Fibroblast of lung (primary cell): ENCODE data around the gene STARD4. TPM values are rescaled to one million over a fixed set of nuclear protein-coding genes. Genes with fewer than 3 reads are reported as not detected.
A peak's percentile ranks its signal among the peaks of the same experiment; 100 is the strongest.

ENCODE experiments used
- DNase-seq, 2 donors: peaks; one replicate each; pipeline versions ENCODE4 v3.0.0 to v3.0.0-alpha.2; 2010; ENCODE audit warnings: low read depth in 2 of 2
- H2AFZ ChIP-seq: 2 replicates; pipeline ENCODE4 v1.5.1; 2012; ENCODE audit warnings: low read length, control low read depth, inconsistent platforms
- H3K27ac ChIP-seq: 2 replicates; pipeline ENCODE4 v1.5.1; 2011; ENCODE audit warnings: low read length, control low read depth; ENCODE audit not compliant: insufficient read depth
- H3K27me3 ChIP-seq: 2 replicates; pipeline ENCODE4 v1.5.1; 2011; ENCODE audit warnings: mild to moderate bottlenecking, low read length; ENCODE audit not compliant: control insufficient read depth, insufficient read depth
- H3K36me3 ChIP-seq: 2 replicates; pipeline ENCODE4 v1.5.1; 2011; ENCODE audit warnings: low read length; ENCODE audit not compliant: control insufficient read depth, insufficient read depth
- H3K4me1 ChIP-seq: 2 replicates; pipeline ENCODE4 v1.5.1; 2011; ENCODE audit warnings: low read length; ENCODE audit not compliant: control insufficient read depth, insufficient read depth; ENCODE audit errors: extremely low read depth
- H3K4me2 ChIP-seq: 2 replicates; pipeline ENCODE4 v1.5.1; 2011; ENCODE audit warnings: low read length, control low read depth; ENCODE audit not compliant: insufficient read depth; ENCODE audit errors: extremely low read depth
- H3K4me3 ChIP-seq, 4 experiments: fragments of 200-600 bp in 1 of 4; sonication (generic) in 1 of 4; replicated peaks in 1 of 4; 2 replicates each; pipeline ENCODE4 v1.5.1; 2011 to 2016; ENCODE audit warnings: low read length in 4 of 4, low read depth in 3 of 4, mild to moderate bottlenecking in 3 of 4, control low read depth in 2 of 4, inconsistent platforms in 1 of 4, mixed read lengths in 1 of 4; ENCODE audit not compliant: insufficient read depth in 1 of 4; ENCODE audit errors: control extremely low read depth in 1 of 4
- H3K79me2 ChIP-seq: 2 replicates; pipeline ENCODE4 v1.5.1; 2012; ENCODE audit warnings: mild to moderate bottlenecking, low read length, inconsistent platforms; ENCODE audit not compliant: control insufficient read depth, insufficient read depth
- H3K9ac ChIP-seq: 2 replicates; pipeline ENCODE4 v1.5.1; 2011; ENCODE audit warnings: mild to moderate bottlenecking, low read length, control low read depth; ENCODE audit not compliant: insufficient read depth
- H3K9me3 ChIP-seq: 2 replicates; pipeline ENCODE4 v1.5.1; 2012; ENCODE audit warnings: low read depth, low read length; ENCODE audit not compliant: control insufficient read depth, insufficient read depth
- H4K20me1 ChIP-seq: 2 replicates; pipeline ENCODE4 v1.5.1; 2011; ENCODE audit warnings: low read length; ENCODE audit not compliant: control insufficient read depth, insufficient read depth; ENCODE audit errors: extremely low read depth
- EZH2 ChIP-seq: IDR thresholded peaks from 2 replicates; pipeline ENCODE4 v1.5.1; 2012; ENCODE audit warnings: low read length, control low read depth, mild to moderate bottlenecking; ENCODE audit errors: missing control alignments
- polyA plus RNA-seq, 2 donors: library from polyadenylated mRNA; depleted of rRNA in 1 of 2; stranded (reverse) in 1 of 2; unstranded in 1 of 2; fragments of >200 nt; gene quantifications; 2 replicates each; pipeline ENCODE4 v1.2.1, GENCODE V29; 2011 to 2012; ENCODE audit warnings: missing spikeins in 1 of 2
- total RNA-seq: library from RNA; depleted of rRNA; stranded (reverse); fragments of >200 nt; gene quantifications from 2 replicates; pipeline ENCODE4 v1.2.1, GENCODE V29; 2014
- TF ChIP-seq, protein P1 (sequence below), 2 donors: IDR thresholded peaks in 1 of 2; conservative IDR thresholded peaks in 1 of 2; 1 replicate in 1 of 2; 2 replicates in 1 of 2; pipeline ENCODE4 v1.5.1; 2011 to 2012; ENCODE audit warnings: low read length in 2 of 2, control low read depth in 1 of 2, inconsistent platforms in 1 of 2, low read depth in 1 of 2, mild to moderate bottlenecking in 1 of 2

The STARD4 gene
- total and polyA plus RNA-seq, 2 donors (not counting 1 experiment from before 2014, with no cell fraction given) = 74.6 to 154 TPM

DNA sequence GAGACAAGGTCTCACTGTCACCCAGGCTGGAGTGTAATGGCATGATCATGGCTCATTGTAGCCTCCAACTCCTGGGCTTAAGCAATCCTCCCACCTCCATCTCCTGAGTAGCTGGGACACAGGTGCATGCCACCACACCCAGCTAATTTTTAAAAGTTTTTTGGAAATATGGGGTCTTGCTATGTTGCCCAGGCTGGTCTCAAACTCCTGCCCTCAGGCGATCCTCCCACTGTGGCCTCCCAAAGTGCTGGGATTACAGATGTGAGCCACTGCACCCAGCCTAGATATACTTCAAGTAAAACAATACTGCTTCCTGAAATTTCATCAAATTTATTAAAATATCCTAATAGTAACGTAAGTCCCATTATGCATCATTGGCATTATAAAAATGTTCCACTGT is 33.4 kb downstream of the STARD4 start:
- Histone ChIP-seq H3K4me1 (no peaks in the 10 kb centered on the region), H3K36me3 (no peaks in the 10 kb centered on the region), H3K9ac (no peak overlapping the region), H4K20me1 (no peaks in the 10 kb centered on the region), H3K4me3 (no peak overlapping the region), H3K27me3 (no peaks in the 10 kb centered on the region), H2AFZ (no peak overlapping the region), H3K27ac (no peak overlapping the region), H3K4me2 (no peak overlapping the region), H3K79me2 (no peaks in the 10 kb centered on the region), H3K9me3 (no peaks in the 10 kb centered on the region)
- no peak for DNase-seq
- no peak for TF ChIP-seq EZH2

DNA sequence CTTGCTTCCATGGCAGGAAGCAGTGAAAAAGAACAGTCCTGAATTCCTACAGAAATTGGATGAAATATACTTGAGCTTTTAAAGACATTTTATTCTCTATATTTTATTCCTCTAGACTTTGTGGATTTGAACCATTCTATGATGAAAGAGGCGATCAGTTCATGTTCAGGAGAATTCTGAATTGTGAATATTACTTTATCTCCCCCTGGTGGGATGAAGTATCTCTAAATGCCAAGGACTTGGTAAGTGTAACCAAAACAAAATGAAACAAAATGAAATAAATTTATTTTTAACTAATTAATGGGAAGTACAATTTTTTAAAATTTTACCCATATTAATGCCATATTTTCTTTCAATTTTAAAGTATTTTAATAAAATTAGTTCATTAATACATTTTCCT is 34.1 kb downstream of the STARD4 start:
- DNase-seq = peak in 1 of 2 donors; percentile 59
- Histone ChIP-seq H3K27me3 (no peaks in the 10 kb centered on the region), H3K36me3 (no peaks in the 10 kb centered on the region), H3K4me1 (no peaks in the 10 kb centered on the region), H3K4me2 (no peak overlapping the region), H3K27ac (no peak overlapping the region), H2AFZ (no peak overlapping the region), H3K9me3 (no peaks in the 10 kb centered on the region), H3K79me2 (no peaks in the 10 kb centered on the region), H4K20me1 (no peaks in the 10 kb centered on the region), H3K9ac (no peak overlapping the region), H3K4me3 (no peak overlapping the region)
- TF ChIP-seq, protein P1, sequence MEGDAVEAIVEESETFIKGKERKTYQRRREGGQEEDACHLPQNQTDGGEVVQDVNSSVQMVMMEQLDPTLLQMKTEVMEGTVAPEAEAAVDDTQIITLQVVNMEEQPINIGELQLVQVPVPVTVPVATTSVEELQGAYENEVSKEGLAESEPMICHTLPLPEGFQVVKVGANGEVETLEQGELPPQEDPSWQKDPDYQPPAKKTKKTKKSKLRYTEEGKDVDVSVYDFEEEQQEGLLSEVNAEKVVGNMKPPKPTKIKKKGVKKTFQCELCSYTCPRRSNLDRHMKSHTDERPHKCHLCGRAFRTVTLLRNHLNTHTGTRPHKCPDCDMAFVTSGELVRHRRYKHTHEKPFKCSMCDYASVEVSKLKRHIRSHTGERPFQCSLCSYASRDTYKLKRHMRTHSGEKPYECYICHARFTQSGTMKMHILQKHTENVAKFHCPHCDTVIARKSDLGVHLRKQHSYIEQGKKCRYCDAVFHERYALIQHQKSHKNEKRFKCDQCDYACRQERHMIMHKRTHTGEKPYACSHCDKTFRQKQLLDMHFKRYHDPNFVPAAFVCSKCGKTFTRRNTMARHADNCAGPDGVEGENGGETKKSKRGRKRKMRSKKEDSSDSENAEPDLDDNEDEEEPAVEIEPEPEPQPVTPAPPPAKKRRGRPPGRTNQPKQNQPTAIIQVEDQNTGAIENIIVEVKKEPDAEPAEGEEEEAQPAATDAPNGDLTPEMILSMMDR (conservative IDR thresholded peaks at IDR 0.05 in 1 of 2, IDR thresholded peaks at IDR 0.05 in 1 of 2; ENCODE audit: low read depth in 1 of 2, low read length in 2 of 2) = peak; percentile 14 to 38
- TF ChIP-seq EZH2 = no peak

DNA sequence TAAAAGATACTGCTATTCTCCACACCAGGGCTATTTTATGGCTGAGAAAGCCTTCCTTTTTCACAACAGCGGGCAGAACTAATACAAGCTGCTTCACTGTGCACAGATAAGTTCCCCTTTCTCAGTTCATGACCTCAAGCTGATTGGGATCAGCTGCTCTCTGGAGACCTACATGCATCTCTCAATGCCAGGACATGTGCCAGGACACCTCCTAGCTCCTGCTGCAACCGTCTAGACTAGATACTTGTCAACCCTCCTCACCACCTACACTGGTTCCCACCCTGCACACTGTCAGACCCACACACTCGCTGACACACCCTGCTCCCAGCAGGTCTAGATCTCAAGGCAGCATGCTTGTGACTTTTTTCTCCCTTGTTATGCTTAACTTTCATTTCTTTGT is 39.8 kb downstream of the STARD4 start:
- H3K4me1 ChIP-seq = no peaks in the 10 kb centered on the region
- no peaks in the 10 kb centered on the region for H4K20me1 ChIP-seq
- no peaks in the 10 kb centered on the region for H3K36me3 ChIP-seq
- H3K9me3 ChIP-seq = no peaks in the 10 kb centered on the region
- H3K27me3 ChIP-seq = no peaks in the 10 kb centered on the region
- DNase-seq = no peak
- H3K4me2 ChIP-seq = no peak overlapping the region
- TF ChIP-seq, protein P1 (conservative IDR thresholded peaks at IDR 0.05 in 1 of 2, IDR thresholded peaks at IDR 0.05 in 1 of 2; ENCODE audit: low read depth in 1 of 2, low read length in 2 of 2) = no peak
- TF ChIP-seq EZH2 = no peak
- H2AFZ ChIP-seq = no peak overlapping the region
- H3K9ac ChIP-seq = no peak overlapping the region
- no peak overlapping the region for H3K27ac ChIP-seq
- no peaks in the 10 kb centered on the region for H3K79me2 ChIP-seq
- H3K4me3 ChIP-seq = no peak overlapping the region
